ENCODE measurements around the gene CSNK2A1.
A peak's percentile ranks its signal among the peaks of the same experiment; 100 is the strongest.
"Not testable (repeated sequence)": the region's sequence is repeated elsewhere in the genome, so short reads cannot be mapped to it uniquely, and the experiment has no call there.

The CSNK2A1 gene

DNA sequence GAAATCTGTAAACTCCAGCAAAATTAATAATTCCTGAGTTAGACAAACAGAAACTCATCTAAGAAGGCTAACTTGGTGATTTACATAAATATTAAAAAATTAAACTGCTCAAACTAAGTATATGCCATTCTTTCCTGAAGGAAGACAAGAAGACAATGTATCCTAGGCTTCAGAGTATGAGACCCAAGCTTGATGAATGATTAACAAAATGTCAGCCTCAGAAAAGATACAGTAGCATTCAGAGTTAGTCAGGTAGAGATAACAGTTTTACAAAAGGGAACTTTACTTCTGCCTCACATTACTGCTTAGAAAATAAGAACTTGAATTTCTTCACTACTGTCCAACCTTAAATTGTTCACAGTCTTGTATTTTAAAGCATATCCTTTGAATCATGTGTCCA lies 12.0 kb downstream of the CSNK2A1 start:
- no peak for DNase-seq

DNA sequence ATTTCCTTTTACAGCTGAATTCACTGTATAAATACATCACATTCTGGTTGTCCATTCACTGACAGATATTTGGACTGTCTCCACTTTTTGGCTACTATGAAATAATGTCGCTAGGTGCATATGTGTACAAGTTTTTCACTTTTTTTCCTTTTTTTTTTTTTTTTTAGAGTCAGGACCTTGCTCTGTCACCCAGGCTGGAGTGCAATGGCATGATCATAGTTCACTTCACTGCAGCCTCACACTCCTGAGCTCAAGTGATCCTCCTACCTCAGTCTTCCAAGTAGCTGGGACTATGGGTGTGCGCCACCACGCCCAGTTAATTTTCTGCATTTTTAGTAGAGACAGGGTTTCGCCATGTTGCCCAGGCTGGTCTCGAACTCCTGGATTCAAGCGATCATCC lies 13.3 kb downstream of the CSNK2A1 start:
- DNase-seq: no peak

DNA sequence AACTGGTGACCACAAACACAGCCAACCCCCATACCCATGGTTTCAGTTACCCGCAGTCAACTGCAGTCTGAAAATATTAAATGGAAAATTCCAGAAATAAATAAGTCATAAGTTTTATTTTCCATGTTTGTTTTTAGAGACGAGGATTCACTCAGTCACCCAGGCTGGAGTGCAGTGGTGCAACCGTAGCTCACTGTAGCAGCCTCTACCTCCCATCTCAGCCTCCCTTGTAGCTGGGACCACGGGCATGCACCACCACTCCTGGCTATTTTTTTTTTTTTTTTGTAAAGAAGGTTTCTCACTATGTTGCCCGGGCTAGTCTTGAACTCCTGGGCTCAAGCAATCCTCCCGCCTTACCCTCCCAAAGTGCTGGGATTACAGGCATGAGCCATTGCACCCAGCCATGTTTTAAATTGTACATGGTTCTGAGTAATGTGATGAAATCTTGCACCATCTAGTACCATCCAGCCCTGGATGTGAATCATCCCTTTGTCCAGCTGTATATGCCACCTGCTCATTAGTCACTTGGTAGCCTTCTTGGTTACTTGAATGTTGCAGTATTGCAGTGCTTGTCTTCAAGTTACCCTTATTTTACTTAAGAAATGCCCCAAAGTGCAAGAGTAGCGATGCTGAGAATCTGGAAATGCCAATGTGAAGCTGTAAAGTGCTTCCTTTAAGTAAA lies 14.5 kb downstream of the CSNK2A1 start:
- no peak for DNase-seq

DNA sequence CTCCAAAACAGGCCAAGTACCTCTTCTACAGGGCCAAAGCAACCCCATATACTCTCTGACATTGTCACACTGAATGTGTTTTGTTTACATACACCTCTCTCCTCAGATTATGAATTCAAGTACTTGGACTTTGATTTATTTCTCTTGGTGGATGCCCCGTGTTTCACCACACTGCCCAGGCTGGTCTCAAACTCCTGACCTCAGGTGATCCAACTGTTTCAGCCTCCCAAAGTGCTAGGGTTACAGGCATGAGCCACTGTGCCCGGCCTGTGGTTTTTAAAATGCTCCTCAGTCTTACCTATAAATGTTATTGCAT lies 16.1 kb downstream of the CSNK2A1 start:
- no peak for DNase-seq

DNA sequence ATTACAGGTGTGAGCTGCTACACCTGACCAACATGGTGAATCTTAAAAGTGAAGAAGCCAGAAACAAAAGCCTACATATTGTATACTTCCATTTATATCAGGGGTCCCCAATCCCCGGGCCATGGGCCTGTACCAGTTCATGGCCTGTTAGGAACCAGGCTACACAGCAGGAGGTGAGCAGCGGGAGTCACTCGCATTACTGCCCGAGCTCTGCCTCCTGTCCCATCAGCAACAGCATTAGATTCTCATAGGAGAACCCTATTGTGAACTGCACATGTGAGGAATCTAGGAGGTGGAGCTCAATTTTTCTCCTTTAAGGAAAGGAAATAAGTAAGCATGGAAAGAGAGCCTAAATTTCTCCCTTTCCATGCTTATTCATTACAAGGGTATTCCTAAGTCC lies 21.7 kb downstream of the CSNK2A1 start:
- no peak for DNase-seq

DNA sequence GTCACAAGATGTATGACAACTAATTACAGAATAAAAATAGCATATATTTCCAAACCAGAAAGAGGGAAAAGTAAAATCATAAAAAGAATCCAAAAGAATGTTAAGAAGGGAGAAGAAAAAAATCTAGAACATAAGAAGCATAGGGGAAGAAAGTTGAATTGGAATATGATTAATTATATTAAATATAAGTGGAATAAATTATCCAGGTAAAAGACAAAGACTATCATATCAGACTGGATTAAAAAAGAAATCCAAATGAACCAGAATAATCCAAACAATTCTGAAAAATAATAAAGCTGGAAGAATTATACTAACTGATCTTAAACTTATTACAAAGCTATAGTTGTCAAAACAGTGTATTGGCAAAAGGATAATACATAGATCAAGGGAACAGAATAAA lies 23.6 kb downstream of the CSNK2A1 start:
- DNase-seq: no peak

DNA sequence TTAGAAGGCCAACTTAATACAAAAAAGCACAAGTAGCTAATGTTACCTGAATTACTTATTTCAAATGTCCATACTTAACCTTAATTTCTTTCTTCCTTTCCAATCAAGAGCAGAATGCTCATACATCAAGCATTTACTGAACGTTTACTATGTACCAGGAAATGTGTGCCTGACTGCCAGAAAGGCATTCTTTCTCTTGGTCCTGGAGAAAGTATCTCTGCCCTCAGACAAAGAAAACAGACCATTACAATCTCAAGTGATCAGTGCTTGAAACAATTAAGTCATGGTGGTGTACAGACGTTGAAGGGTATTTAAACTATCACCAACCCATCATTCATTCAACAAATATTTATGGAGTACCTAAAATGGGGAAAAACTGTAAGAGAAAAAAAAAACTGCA lies 26.4 kb downstream of the CSNK2A1 start:
- DNase-seq: no peak

DNA sequence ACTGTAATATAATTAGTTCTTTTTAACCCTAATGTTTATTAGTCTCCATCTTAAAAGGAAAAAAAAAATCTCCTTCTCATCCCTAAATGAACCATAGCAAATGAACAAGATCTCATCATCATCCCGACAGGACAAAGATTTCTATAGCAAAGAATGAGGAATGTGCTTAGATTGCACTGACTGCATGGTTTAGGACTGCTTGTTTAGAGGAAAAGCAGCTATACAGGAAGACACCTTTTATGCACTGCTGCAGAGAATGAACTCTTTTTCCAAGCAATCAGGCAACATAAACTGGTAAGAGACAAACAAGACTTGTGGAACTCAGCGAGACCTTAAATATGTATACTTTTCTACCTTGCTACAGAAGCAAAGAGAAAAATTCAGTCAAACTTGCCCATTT lies 26.8 kb downstream of the CSNK2A1 start:
- DNase-seq: no peak

DNA sequence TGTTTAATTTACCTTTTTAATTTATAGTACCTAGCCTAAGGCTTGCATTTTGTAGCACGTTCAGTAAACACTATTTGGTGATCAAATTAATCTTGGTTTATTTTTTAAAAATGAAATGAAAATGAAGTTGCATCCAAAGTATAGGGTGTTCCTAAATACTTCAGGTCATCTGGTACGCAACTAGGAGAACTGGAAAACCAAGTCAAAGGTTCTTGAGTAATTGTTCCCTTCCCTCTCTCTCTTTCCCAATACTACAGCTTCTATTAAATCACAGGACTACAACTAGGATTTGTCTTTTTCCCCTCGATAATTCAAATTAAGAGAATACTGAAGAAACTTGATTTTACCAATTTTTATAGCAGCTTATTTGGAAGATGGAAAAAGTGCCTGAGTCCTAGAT lies 27.9 kb downstream of the CSNK2A1 start:
- no peak for DNase-seq

DNA sequence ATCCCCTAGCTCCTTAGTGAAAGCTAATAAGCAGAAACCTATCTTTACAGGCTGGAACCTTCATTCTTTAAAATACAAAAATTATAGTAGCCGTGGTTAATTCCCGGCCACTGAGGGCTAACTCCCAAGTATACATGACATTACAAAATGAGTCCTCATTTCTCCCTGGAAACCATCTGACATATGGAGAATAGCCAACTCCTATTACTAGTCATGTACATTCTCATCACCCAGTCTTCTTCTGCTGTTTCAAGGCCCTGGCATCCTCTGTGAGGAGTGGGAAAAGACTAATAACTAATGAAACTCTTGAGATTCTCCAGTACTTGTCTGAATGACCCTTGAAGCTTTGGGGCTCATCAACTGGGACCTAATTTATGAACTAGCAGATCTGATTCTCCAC lies 30.2 kb downstream of the CSNK2A1 start:
- no peak for DNase-seq

DNA sequence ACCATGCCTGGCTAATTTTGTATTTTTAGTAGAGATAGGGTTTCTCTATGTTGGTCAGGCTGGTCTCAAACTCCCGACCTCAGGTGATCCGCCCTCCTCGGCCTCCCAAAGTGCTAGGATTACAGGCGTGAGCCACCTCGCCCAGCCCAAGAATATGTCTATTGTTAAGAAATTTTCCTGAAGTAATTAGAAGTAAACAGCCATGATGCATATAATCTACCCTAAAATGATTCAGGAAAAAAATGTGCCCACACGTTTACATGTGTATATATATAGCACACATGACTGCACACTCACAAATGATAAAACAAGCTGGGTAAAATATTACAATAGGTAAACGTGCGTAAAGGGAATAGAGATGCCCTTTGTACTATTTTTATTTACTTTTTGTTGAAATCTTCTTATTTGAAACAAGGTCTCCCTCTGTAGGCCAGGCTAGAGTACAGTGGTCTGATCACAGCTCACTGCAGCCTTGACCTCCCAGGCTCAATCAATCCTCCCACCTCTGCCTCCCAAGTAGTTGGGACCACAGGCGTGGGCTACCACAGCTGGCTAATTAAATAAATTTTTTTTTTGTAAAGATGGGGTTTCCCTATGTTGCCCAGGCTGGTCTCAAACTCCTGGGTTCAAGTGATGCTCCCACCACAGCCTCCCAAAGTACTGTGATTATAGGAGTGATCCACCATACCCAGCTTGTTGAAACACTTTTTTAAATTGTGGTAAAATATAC lies 33.1 kb downstream of the CSNK2A1 start:
- not testable (repeated sequence) for DNase-seq

DNA sequence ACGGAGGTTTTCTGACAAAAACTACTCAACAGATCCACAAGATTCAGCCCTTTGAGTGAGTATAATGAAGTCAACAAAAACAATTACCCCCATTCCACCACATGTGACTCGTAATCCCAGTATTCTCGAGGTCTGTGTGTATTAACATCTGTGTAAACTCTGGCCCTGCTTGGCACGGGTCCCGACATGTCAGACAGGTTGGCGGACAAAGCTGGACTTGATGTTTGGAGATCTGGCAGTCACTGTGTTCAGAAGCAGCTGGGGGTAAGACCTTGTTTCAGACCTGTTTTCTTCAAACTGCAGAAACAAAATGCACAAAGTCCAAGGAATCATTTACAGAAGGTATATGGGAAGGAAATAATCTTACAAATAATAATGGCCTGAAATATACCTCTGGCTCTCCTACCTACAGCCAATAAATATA lies 35.2 kb downstream of the CSNK2A1 start:
- not testable (repeated sequence) for DNase-seq

DNA sequence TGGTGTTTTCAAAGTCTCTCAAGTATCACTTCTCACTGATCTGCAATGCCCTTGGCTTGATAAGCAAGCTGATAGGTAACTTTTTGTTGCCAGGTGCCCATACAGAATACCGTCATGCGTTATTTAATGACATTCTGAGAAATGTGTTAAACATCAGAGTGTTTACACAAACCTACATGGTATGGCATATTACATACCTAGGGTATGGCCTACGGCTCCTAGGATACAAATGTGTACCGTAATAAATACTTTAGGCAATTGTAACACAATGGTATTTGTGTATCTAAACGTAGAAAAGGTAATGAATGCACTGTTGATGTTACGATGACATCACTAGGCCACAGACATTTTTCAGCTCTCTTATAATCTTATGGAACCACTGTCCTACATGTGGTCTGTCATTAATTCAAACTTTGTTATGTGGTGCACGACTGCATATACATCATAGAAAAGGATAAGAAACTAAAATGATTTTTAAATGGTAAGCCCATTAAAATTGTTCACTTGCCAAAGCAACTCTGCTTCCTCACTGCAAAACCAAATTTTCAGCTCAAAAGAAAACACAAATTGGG lies 35.7 kb downstream of the CSNK2A1 start:
- no peak for DNase-seq

DNA sequence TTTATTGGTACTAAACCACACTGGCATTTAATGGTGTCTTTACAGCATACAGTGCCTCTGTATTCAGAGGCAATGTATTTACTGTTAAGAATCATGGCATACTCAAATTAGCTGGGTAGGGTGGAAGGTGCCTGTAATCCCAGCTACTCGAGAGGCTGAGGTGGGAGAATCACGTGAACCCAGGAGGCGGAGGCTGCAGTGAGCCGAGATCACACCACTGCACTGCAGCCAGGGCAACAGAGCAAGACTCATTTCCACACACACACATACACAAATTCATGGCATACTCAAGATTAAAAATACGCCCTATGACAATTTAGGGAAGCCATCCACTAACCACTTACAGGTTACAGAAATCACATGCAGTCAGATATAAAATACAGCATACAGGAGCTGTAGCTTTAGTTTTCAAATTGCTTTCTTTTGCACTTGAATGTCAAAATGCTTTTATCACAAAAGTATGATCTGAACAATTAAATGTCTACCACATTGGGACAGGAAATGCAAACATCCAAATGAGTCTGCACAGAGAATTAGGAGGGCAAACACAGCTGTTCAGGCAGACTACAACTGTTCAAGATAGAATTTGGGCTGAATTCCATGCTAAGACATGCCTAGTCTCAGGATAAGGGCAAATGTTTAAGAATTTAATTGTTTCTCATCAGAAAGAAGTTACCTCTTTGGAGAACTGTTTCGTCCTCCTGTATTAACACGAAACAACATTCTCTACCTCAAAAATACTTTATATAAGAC lies 36.4 kb downstream of the CSNK2A1 start:
- DNase-seq: no peak

DNA sequence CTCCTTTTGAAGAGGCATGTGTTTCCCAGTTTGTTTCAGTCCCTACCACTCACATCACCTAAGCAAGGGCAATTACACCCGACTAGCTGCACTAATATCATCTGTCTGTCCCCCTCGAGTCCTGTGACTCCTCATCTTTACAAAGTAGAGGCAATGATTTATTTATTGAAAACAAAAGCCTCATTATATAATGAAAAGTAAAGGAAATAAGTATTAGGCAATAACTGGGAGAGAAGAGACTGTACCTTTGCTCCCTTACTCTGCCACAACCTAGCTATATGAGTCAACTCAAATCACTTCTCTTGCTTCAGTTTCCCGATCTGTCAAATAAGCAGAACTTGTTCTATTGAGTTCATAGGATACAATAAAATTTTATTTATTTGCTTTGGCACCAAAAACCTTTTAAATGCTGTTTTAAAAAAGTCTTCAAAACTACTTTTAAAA lies 38.9 kb downstream of the CSNK2A1 start:
- DNase-seq: no peak

DNA sequence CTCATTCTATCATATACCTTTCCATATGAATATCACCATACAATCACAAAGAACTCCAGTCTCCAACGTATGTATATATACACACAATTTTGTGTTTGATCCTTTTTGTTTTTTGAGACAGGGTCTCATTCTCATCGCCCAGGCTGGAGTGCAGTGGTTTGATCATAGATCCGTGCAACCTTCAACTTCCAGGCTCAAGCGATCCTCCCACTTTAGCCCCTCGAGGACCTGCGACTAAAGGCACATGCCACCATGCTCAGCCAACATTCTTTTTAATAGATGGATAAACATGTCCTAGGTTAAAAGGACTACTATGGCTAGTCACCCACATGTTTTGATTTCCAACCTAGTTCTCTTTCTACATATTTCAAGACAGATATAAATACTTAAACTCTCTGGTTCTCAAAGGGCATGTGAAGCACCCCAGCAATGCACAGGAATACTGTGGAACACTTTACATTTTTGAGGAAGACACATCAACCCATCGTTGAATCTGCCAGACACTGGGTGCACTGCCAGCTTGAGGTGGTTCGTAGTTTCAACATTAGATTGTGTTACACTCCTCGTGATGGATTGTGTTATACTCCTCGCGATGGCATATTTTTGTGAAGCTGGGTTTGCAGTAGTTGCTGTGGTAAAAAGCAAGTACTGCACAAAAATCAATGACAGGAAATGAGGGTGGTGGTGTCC lies 40.4 kb downstream of the CSNK2A1 start:
- no peak for DNase-seq

DNA sequence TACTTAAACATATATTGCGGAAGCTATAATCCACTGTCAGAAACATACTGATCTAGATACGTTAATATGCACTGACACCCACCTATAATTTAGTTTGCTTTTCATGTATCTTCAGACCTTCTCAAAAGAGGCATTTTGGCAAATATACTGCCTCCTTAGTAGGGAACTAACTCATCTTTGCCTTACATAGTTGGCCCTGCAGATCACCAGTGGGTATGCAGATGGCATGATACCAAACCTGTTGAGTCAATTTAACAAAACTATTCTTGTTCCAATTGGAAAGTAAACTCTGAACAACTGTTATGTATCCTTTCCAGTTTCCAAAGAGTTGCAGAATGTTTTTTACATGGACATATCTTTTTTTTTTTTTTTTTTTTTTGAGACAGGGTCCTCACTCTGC lies 45.6 kb downstream of the CSNK2A1 start:
- DNase-seq: no peak

DNA sequence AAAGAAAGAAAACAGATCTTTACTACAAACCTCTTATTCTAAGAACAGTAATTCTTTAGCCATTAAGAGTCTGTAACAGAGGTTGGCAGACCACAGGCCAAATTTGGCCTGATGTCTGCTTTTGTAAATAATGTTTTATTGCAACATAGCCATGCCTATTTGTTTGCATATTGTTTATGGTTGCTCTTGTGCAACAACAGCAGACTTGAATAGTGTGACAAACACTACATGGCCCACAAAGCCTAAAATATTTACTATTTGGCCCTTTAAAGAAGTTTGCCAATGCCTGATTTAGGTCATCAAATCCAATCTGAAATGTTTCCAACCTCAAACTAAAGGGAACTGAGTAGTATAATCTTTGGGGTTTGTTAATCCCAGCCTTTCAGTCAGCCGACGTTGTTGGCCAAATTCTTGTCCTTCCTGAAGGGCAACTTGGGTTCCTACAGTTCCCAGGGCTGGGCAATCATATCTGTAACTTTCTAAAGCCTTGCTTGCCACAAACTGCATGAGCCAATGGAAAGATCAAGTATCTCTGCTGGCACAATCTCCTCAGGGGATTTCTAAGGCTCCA lies 47.4 kb downstream of the CSNK2A1 start:
- DNase-seq: peak; percentile 24

DNA sequence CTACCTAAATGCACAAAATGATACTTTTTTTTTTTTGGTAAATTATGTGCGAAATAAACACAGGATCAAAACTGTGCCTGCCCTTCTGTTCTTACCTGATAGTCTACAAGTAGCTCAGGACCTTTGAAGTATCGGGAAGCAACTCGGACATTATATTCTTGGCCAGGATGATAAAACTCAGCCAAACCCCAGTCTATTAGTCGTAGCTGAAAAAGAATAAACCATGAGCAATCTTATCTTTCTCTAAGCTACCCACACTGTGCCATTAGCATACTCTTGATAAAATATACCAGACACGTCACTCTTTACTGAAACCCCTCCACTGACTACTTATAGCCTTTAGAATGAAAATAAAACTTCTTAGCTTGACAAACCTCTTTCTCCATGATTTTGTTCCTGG lies 51.4 kb downstream of the CSNK2A1 start:
- DNase-seq: no peak

DNA sequence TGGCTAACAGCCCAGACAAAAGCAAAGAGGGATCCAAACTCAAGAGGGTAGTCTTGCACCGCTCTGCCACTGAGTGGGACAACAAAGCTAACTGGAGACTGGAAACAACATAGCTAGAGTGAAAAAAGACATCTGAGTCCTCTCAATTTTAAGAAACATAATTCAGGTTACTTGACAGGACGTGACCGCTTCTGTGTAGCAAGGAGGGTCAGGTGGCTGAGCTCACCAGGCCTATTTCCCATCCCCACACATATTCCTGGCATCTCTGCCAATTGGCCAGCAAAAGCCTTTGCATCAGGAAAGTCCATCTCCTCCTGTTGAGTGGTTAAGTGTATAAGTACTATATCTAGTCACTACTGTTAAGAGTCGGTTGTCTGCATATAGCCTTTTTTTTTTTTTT lies 55.9 kb downstream of the CSNK2A1 start:
- DNase-seq: no peak

DNA sequence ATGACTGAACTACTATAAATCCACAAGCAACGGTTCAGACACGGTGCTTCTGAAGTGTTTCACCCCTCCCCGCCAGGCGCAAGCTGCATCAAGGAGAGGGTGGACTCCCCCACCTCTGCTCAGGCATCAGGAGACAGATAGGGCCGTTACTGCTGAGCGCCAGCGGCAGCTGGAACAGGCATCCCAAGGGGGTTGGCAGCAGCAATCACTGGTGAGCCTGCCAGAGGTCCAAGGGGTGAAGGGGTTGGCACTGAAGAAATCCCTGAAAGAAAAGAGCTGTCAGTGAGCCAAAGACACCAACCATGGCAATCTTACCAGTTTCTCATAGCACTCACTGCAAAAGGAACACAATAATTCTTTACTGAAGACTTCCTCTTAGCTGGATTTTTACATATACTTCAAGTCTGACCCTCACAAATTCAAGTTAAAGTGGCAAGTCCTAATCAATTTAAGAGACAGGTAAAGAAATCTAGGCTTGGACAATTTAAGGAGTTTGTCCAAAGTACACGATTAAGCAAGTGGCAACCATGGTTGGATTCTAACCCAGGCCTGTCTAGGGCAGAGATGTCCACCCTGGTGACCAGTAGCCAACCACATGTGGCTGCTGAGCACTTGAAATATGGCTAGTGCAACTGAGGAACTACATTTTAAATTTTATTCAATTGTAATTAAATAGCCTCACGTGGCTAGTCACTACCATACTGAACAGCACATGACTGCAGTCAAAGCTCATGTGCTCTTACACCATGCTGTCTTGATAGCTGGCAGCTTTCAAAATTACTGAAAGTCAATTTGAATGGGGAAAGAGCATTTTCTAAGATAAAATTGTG lies 59.6 kb downstream of the CSNK2A1 start:
- DNase-seq: peak; percentile 35

DNA sequence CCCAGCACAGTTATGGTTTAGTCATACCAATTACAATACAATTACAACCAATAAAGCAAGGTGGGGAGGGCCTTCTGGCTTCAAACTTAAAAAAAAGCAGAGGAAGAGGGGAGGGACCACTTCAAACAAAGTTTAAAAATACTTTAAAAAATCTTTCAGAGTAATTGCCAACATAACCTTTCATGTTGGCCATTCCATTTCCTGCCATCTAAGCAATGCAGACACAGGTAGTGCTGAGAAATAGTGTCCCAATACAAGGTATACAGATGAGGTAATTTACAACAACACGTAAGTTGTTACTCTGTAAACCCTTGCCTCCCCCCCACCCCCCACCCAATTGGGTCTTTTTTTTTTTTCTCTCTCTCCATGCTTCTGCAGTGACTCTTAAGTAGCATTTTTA lies 62.4 kb downstream of the CSNK2A1 start:
- DNase-seq: no peak
